GM19240 (cell line): ENCODE data around the gene RABGAP1.

Source experiments
- DNase-seq: peaks from one replicate; pipeline ENCODE4 v3.0.0; 2011; ENCODE audit warnings: low spot score; ENCODE audit not compliant: insufficient read length

The RABGAP1 gene

DNA sequence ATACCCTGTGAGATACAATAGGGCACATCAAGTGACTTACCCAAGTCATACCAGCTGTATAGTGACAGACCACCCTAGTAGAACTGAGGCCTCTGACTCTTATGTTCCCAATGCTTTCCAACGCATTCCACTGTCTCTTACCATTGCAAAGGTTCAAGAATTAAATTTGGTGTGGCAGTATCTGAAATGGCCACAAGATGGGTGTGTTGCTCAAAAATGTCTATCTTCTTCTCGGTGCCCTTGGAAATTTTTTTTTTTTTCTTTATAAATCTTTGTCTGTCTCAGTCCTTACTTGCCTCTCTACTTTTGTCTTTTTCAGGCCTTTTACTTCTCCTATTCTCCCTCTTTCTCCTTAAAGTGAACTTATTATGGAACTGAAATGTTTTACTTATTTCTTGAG is 141.0 kb downstream of the RABGAP1 start:
- no peak for DNase-seq

DNA sequence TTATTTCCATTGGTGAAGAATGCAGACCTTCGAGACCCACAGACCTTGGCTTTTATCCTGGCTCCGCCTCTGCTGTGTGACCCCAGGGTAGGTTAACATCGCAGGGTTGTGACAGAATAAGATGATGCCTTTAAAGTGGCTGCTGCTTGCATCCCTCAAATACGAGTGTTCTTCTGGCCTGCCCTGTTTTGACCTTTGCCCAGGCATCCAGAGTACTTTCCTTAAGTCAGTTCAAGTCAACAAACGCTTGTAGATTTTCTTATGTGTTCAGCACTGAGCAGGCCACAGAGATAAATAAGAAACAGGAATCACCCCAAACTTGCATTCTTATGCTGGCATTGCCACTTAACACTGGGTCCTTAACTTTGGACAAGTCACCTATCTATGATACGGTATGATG is 142.9 kb downstream of the RABGAP1 start:
- no peak for DNase-seq

DNA sequence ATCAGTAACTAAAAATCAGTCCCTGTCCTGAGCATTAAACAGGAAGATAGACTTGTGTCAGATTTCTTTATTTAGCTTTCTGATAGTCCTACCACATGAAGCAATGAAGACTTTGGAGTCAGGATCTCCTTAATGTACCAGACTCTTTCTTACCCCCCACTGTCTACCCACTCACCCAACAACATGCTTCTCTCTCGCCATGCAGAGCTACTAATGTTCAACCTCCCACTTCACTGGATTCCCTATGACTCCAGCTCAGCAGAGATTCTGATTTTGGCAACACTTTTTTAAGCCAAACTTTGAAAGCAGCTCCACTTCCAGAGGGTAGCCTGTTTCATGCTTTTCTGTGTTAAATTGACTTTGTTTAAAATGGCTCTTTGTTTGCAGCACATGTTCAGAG is 143.4 kb downstream of the RABGAP1 start:
- DNase-seq: no peak

DNA sequence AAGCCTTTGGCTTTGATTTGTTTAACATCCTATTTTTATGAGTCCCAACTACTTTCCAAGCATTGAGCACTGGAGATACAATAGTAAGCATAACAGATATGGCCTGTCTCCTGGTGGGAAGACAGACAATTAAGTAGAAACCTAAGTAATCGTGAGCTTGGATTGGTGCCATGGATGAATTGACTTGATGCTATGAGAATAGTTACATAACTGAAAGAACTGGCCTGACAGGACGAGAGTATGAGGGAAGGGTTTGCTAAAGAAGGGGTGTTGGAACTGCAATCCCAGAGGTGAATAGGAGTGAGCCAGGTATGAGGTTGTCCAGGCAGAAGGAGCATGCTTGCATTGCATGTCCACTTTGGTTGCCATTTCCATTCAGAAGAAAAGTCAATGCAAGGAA is 145.1 kb downstream of the RABGAP1 start:
- no peak for DNase-seq

DNA sequence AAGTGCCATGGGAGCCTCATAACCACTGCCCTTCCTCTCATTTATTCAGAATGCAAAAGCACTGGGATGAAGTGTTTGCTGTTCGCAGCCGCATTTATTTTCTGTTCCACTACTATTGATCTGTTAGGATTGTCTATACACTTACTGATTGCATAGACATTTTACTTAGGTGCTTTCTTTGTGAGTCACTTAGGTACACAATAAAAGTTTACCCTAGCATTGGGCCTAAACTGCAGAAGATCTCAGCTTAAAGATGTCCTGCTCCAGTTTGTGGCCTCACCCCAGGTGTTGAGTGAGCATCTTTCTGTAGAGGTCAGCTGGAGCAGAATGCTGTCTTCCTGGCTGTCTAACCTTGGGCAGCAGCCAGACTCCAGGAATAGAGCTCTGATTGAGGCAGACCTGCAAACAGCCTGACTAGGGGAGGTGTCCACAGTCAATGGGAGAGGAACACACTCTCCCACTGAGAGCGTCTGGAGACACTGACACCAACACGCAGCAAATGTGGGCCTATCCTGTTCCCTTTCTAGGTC is 146.6 kb downstream of the RABGAP1 start:
- no peak for DNase-seq

DNA sequence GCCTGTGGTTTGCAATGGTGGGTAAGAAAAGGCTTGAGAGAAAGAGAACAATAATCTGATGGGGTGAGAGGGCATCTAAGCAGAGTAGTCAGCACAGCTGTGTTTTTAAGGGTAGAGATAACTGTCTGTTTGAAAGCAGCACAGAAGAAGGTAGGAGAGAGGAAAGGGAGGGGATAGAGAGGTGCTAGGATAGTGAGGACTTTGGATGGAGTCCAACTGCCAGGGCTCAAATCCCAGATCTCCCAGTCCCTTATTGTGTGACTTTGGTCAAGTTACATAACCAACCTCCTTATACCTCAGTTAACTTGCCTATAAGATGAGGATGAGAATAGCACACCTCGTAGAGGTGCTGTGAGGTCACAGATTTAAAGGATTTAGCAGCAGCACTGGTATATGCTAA is 148.2 kb downstream of the RABGAP1 start:
- no peak for DNase-seq

DNA sequence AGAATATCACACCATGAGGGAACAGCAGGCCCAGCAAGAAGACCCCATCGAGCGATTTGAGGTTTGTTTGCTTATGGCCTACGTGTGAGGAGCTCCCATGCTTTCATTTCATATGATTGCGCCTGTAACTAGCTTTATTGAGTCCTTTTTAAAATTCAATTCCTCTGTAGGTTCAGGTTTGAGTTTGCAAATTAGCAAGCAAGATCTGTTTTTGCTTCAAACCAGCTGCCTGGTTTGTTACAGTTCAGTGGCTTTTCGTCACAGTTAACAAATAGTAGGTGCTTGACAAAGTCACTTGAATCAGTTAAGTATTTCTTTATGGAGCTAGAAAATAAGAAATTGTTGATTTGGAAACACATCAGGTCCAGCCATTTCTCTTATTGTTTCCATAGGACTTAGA is 149.0 kb downstream of the RABGAP1 start:
- DNase-seq: no peak

DNA sequence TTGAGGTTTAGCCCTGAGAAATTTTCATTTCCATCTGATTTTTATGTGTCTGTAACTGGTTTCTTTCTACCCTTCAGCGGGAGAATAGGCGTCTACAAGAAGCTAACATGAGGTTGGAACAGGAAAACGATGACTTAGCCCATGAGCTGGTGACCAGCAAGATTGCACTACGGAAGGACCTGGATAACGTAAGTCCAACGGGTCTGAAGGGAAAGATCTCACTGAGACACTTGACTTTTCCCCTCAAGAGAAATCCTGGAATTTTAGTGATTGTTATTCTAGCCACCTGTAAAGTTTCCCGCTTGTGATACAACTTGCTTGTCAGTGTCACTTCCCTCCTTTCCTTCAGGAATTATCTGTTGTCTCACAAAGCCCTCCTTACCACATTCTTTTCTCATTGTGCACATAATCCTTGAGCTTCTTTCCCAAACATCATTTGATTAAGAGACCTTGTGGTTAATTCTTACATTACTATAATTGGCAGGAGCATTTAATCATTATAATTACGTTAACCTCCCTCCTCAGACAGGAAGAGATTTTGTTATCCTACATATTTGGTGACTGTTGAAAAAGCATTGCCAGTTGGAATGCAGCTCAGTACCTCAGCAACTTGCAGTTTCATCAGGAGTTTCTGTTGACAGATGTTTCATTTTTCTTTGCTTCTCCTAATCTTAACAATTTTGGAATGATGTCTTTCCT is 149.5 kb downstream of the RABGAP1 start:
- no peak for DNase-seq

DNA sequence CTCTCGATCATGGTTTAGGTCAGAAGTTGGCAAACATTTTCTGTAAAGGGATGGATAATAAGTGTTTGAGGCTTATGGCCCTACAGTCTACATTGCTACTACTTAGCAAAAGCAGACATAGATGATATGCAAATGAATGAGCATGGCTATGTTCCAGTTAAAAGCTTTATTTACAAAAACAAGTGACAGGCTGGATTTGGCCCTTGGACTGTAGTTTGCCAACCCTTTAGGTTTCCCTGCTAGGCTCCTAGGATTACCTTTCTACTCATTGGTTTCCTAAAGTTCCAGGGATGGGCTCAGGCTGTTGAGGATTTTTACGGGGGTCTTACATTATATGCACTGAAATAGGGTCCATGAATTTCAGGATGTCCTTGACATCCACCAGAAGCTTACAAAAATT is 150.1 kb downstream of the RABGAP1 start:
- no peak for DNase-seq

DNA sequence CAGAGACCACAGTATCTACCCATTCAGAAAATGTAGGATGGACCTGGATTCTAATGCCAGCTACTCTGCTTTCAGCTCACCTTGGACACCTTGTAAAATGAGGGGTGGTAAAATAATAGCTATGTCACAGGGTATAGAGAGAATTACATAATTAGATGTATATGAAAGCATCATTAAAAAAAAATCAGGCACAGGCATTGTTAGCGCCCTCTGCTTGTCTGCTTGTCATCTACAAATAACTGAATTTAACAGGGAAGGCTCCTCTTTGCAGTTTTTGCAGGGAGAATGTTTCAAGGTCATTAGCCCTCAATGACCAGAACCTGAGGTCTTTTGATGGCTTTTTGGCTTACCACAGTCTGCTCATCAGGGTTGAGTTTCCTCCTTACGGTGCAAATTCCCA is 150.6 kb downstream of the RABGAP1 start:
- no peak for DNase-seq

DNA sequence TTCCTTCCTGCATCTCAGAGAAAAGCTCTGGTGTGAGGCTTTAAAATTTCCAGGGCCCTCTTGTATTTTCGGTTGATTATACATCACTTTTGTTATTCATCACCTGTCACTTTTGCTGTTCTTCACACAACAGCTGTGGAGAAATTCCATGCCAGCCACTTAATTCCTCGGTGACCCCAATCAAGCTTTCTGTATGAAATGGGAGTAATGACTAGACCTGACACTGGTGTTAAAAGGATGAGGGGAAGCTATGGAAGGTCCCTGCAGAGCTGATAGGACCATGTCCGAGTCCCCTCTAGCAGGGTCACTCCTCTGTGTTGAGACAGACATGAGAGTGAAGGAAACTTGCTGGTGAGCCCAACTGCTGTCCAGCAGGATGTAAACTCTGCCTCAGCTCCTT is 152.3 kb downstream of the RABGAP1 start:
- no peak for DNase-seq

DNA sequence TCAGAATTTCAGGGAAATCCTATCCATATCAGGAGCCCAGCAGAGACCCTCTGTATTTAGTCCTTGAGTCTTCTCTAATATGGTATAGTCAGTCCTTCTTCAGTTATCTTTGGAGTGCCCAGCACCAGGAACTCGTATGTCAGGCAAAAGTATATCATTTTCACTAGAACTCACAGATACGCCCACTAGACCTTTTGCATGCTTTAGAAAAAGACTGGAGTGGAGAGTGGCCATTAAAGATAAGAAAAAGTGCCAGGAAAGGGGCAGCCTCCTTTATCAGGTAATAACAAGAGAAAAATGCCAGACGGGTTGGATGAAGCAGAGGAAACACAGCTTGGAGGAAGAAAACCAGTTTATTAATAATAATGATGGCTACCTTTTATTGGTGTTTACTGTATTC is 156.2 kb downstream of the RABGAP1 start:
- no peak for DNase-seq

DNA sequence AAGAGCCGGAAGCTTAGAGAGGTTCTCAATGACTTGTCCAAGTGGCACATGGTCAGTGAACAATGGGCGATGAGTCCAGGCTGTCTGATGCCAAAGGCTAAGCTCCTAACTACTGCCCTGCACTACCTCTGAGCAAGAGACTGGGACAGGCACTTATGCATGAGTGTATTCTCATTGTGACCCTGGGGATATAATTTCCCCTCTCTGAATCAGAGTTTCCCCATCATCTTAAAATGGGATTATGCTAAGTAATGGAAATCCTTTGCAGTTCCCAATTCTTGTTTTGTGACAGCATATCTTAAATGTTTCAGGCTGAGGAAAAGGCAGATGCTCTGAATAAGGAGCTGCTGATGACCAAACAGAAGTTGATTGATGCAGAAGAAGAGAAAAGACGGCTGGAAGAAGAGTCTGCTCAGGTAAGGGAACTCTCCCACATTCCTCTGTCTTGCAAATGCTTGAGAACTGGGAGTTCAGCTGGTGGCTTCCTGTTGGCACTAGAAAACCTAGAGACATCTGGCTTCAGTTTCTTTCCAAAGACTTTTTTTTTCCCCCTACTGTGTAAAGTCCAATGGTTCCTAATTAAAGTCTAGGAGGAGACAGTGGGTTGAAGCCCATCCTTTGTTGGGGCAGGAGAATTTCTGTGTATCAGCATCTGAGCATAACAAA is 156.7 kb downstream of the RABGAP1 start:
- DNase-seq: no peak

DNA sequence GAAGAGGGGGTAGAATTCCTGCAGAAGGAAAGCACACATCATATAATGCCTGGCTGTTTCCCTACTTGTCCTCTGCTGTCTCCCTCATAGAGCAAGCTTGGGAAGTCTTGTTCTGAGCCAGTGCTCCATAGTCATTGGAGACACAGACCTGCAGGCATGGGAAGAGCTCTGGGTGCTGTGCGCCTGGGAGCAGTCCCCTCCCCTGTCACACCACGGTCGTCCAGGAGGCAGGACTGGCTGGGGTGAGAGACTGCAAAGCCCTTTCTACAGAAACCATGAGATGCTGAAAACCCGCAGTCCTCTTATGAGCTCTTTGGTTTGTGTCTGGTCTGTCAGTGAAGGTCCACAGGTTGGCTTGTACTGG is 157.3 kb downstream of the RABGAP1 start:
- DNase-seq: no peak

DNA sequence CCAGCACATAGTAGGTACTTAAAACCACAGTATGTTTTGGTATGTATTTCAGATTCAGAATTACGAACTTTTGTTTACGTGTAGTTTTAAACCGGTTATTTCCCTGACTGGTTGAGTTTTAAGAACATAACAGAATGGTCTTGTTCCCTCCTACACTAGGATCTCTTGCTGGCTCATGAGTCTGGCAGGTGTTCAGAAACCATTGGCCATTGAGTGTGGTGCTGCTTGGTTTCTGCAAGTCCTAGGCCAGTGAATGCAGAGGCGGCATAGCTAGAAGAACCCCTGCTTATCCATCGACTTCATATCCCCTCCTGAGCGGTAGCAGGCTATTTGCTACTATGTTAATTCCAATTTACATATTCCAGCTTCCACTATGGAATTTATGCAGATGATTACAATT is 158.2 kb downstream of the RABGAP1 start:
- no peak for DNase-seq

DNA sequence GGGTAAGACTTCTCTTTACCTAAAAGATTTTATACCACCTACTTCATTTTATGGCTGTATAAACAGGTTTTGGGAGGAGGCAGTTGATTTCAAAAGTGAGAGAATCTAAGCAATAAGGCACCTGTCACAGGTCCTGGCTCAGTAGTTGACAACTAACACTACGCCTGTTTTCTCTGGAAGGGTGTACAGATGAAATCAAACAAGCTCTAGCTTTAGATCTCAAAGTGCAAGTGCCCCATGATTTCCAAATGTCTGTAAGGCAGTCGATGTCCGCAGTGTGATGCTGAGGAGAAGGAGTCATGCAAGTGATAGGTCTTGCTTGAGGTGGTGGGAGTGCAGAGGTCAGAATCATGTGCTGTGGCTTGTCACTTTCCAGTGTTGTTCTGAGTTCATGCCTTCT is 158.7 kb downstream of the RABGAP1 start:
- DNase-seq: no peak

DNA sequence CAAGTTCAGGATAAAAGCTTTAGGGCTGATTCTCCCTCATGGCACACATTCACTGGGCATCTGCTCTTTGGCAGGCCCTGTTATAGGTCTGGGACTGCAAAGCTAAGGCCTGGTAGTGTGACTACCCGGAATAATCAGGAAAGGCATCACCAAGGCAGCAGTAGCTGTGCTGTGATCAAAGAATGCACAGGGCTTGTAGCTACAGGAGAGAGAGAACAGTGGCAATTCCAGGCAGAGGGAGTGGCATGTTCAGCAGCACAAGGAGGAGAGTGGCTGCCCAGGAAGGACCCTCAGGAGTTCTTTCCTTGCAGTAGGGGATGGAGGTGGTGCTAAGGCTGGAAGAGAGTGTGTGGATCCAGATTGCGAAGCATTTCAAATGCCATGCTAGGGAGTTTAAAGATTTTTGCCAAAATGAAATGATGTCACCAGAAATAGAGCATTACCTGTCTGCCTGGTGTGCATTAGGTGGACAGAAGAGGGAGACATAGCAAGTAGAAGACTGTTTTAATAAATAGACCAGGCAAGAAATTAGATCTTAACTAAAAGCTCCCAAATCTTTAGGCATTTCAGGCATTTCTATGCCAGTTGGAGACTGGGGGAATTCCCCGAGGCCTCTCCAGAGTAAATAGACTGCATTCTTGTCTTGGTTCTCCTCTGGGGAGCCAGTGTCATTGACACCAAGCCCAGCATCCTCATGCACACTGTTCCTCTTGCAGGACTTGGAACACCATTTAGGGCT is 161.7 kb downstream of the RABGAP1 start:
- DNase-seq: no peak

DNA sequence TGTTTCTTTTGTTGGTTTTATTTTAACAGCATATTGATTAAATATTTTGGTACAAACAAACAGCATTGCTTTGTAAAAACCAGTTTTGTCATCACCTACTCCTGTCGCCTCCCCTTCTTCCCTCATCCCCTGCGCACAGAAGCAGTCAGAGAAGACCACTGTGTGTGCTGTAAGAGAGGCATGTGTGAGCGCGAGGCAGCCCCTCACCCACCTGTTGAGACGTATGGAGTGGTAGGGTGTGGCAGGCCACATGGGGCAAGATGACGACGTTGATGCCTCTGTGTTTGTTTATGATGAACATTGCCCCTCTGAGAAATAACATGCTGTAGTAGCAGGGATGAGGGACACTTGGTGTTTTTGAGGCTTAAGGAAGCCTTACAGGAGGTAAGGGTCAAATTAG is 164.0 kb downstream of the RABGAP1 start:
- DNase-seq: no peak

DNA sequence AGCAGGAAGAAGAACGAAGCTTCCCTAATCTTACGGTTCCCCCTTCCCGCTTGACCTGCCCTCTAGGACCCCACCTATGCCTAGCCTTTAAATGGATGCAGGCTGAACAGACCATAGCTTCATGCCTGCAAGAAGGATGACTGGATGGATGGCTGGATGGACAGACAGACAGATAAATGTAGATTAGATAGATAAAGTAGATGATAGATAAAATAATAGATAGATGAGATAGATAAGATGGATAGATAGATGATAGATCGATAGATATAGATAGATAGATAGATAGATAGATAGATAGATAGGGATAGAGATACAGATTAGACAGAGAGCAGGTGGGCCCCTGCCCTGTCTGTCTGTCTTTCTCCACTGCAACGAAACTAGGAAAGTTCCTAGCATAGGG is 164.7 kb downstream of the RABGAP1 start:
- no peak for DNase-seq

DNA sequence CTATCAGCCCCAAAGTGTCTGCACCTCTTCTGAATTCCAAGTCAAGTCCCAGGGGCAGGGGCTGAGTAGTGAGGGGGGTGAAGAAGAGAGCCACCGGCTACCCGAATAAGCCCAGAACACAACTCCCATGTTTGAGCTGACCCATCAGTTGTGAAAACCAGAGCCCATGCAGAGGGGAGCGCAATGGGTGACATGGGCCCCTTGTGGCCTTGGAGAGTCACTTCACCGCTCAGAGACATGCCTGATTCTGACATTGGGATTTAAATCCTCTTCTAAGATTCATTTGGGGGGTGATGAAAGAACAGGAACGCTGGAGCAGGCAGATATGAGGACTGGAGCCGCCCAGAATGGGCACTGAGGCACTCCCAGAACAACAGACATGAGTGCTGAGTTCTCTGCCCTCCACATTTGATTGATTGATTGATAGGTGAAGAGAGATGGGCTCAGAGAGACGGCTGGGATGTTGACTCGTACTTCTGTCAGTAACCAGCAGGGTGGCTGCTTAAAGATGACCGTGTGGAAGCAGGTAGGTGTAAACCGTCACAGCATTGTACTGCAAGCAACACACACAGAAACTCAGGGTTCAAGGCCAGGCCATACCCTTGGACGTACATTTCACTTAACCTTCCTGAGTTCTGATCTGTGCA is 166.9 kb downstream of the RABGAP1 start:
- DNase-seq: no peak

DNA sequence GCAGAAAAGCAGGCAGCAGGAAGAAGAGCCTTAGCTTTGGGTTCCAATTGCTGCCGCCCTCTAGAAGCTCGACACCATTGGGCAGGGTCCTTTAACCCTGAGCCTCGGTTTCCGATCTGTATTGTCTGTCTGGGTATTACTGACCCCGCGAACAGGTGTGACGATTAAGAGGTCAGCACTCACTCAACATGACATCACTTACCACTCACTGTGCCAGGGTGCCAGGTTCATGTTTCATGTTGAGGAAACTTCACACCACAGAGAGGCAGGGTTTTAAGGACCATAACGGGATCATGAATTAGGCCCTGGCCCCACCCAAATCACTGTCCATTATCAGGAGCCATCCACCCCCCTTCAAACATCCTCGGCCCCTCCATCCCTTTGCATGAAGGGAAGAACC is 168.2 kb downstream of the RABGAP1 start:
- DNase-seq: no peak
